A549 (cell line): ENCODE data around the gene PUS1. TPM values are rescaled to one million over a fixed set of nuclear protein-coding genes. Genes with fewer than 3 reads are reported as not detected.

Source experiments
- ATAC-seq, 2 experiments: fragments of 200-7000 bp in 1 of 2; fragments of >200 bp in 1 of 2; cut with Nextera tagmentation in 1 of 2; cut with Tn5 transposase in 1 of 2; 3 replicates each; pipeline versions ENCODE4 v1.8.0 to v1.9.1; 2018 to 2020; ENCODE audit warnings: mild to moderate bottlenecking in 1 of 2, moderate library complexity in 1 of 2
- CTCF ChIA-PET: fragments of 300-600 bp; sonication (Branson Sonifier 250); formaldehyde crosslinking; extraction: SDS; loops from one replicate; lab custom pipeline; 2021; ENCODE audit warnings: antibody characterized with exemption, inconsistent platforms; lab: Yijun Ruan, JAX
- POLR2A ChIA-PET: fragments of 350-600 bp; formaldehyde crosslinking; extraction: SDS; loops from one replicate; lab custom pipeline; 2021; ENCODE audit warnings: antibody characterized with exemption, inconsistent platforms; lab: Yijun Ruan, JAX
- DNase-seq, 2 experiments: peaks; one replicate each; pipeline versions ENCODE4 v3.0.0 to v3.0.0-alpha.2; 2011 to 2016; ENCODE audit warnings: low read depth in 1 of 2, low spot score in 1 of 2
- FAIRE-seq: peaks from 2 replicates; lab custom pipeline; 2011; peaks lifted over from hg19 to GRCh38; lab: Jason Lieb, UNC
- H3K27ac ChIP-seq, 2 experiments: fragments of >200 bp; sonication (Bioruptor Twin); formaldehyde crosslinking; 3 replicates each; pipeline ENCODE4 v1.5.1; 2016 to 2017
- H3K4me1 ChIP-seq: fragments of >200 bp; sonication (Bioruptor Twin); formaldehyde crosslinking; 3 replicates; pipeline ENCODE4 v1.6.1; 2016
- H3K4me2 ChIP-seq: fragments of >200 bp; sonication (Bioruptor Twin); formaldehyde crosslinking; 3 replicates; pipeline ENCODE4 v1.6.1; 2016
- H3K4me3 ChIP-seq: fragments of >200 bp; sonication (Bioruptor Twin); formaldehyde crosslinking; 3 replicates; pipeline ENCODE4 v1.5.1; 2016
- H3K9me3 ChIP-seq: fragments of >200 bp; sonication (Bioruptor Twin); formaldehyde crosslinking; 3 replicates; pipeline ENCODE4 v1.6.1; 2016
- CBX2 ChIP-seq: fragments of 200-600 bp; sonication (generic); IDR thresholded peaks from 2 replicates; pipeline ENCODE4 v1.6.1; 2016; ENCODE audit warnings: low read depth, mild to moderate bottlenecking, borderline replicate concordance
- CBX8 ChIP-seq: fragments of 200-600 bp; sonication (generic); IDR thresholded peaks from 2 replicates; pipeline ENCODE4 v1.6.1; 2016
- CHD4 ChIP-seq: fragments of 200-600 bp; sonication (generic); IDR thresholded peaks from 2 replicates; pipeline ENCODE4 v1.6.1; 2016; ENCODE audit warnings: antibody characterized with exemption, mild to moderate bottlenecking, borderline replicate concordance
- EHF ChIP-seq: fragments of 250-450 bp; sonication (Bioruptor Pico); IDR thresholded peaks from 2 replicates; pipeline ENCODE4 v1.5.0; 2020; ENCODE audit warnings: mild to moderate bottlenecking
- EP300 ChIP-seq, 2 experiments: fragments of >200 bp; sonication (Bioruptor Twin); formaldehyde crosslinking; IDR thresholded peaks; 2 replicates in 1 of 2; 3 replicates in 1 of 2; pipeline ENCODE4 v1.6.1; 2016 to 2017
- ESRRA ChIP-seq: fragments of 150-350 bp; IDR thresholded peaks from 2 replicates; pipeline ENCODE4 v1.6.1; 2014; ENCODE audit warnings: mild to moderate bottlenecking, low read length, borderline replicate concordance
- FOSL2 ChIP-seq, 2 experiments: fragments of 450-650 bp in 1 of 2; fragments of >200 bp in 1 of 2; sonication (Bioruptor Twin) in 1 of 2; formaldehyde crosslinking; IDR thresholded peaks; 2 replicates each; pipeline versions ENCODE4 v1.5.0 to v1.6.1; 2016 to 2020; ENCODE audit warnings: mild to moderate bottlenecking in 1 of 2, moderate library complexity in 1 of 2
- GATA3 ChIP-seq: IDR thresholded peaks from 2 replicates; pipeline ENCODE4 v1.6.1; 2012; ENCODE audit warnings: borderline replicate concordance
- HDAC2 ChIP-seq: fragments of 200-600 bp; sonication (generic); IDR thresholded peaks from 2 replicates; pipeline ENCODE4 v1.6.1; 2016
- HOXB5 ChIP-seq: fragments of 250-450 bp; sonication (Bioruptor Pico); IDR thresholded peaks from 2 replicates; pipeline ENCODE4 v1.5.0; 2020; ENCODE audit warnings: mild to moderate bottlenecking, moderate library complexity
- JUNB ChIP-seq: fragments of >200 bp; sonication (Bioruptor Twin); formaldehyde crosslinking; IDR thresholded peaks from 2 replicates; pipeline ENCODE4 v1.6.1; 2016
- KDM1A ChIP-seq: fragments of 200-600 bp; sonication (generic); IDR thresholded peaks from 2 replicates; pipeline ENCODE4 v1.6.1; 2016; ENCODE audit warnings: low read depth, mild to moderate bottlenecking
- MAFK ChIP-seq: fragments of 450-650 bp; IDR thresholded peaks from 2 replicates; pipeline ENCODE4 v1.6.1; 2014; ENCODE audit not compliant: partially characterized antibody
- RFX5 ChIP-seq: fragments of 450-650 bp; IDR thresholded peaks from 2 replicates; pipeline ENCODE4 v1.7.1; 2014; ENCODE audit warnings: antibody characterized with exemption, mild to moderate bottlenecking, moderate library complexity
- ZFP36 ChIP-seq: fragments of 450-650 bp; IDR thresholded peaks from 2 replicates; pipeline ENCODE4 v1.6.1; 2014; ENCODE audit warnings: borderline replicate concordance; ENCODE audit not compliant: partially characterized antibody
- WGBS: methylation state at CpG from one replicate; pipeline ENCODE4 v1.1.6; 2017; ENCODE audit errors: missing lambda C conversion rate; 5-methylcytosine and 5-hydroxymethylcytosine counted together
- polyA plus RNA-seq, 4 experiments: library from polyadenylated mRNA; depleted of rRNA in 3 of 4; stranded (reverse); fragments of >200 nt; fragmentation: RNase III in 1 of 4; extraction: RNeasy Plus Mini Kit Qiagen cat#74134 plus additional on column Dnase treatment in 1 of 4; gene quantifications; 2 replicates in 3 of 4; 3 replicates in 1 of 4; pipeline ENCODE4 v1.2.3, GENCODE V29; 2011 to 2017
- TF ChIP-seq, protein P1 (sequence below): fragments of 150-350 bp; IDR thresholded peaks from 2 replicates; pipeline ENCODE4 v1.6.1; 2014; ENCODE audit warnings: low read depth, mild to moderate bottlenecking, low read length
- TF ChIP-seq, protein P2 (sequence below): fragments of 250-450 bp; sonication (Bioruptor Pico); IDR thresholded peaks from 2 replicates; pipeline ENCODE4 v1.5.0; 2021; ENCODE audit warnings: mild to moderate bottlenecking, moderate library complexity, borderline replicate concordance
- TF ChIP-seq, protein P3 (sequence below): IDR thresholded peaks from 2 replicates; pipeline ENCODE4 v1.6.1; 2012; ENCODE audit warnings: low read depth, borderline replicate concordance
- TF ChIP-seq, protein P4 (sequence below): fragments of 200-600 bp; sonication (generic); IDR thresholded peaks from 2 replicates; pipeline ENCODE4 v1.6.1; 2016; ENCODE audit warnings: antibody characterized with exemption, mild to moderate bottlenecking, moderate library complexity

PUS1 gene
- polyA plus RNA-seq, 2 of the 4 experiments (the other 2 are of a cell fraction), result 51.1 to 62.8 TPM

DNA sequence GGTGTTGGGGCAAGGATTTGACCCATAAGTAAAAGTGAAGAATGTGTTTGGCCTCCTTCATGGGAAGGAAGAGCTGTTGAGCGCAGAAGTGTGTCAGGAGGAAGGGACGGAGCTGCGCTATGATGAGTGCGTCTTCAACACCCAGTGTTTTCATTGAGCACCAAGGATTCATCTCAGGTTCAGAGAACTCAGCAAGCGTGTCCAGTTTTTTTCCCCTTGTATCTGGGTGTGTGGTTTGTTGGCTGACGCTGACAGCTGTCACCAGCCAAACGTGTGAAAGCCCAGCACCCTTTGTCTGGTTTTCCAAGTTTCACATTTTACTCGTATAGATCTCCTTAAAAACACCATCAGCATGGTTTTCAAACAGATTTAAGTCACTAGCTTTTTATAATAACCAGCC lies 33.0 kb downstream of the PUS1 start:
- FAIRE-seq, result no peak
- peaks cover 15% of the 10 kb centered on the region for H3K4me1 ChIP-seq
- no peak overlapping the region for H3K4me3 ChIP-seq
- H3K9me3 ChIP-seq, result no peaks in the 10 kb centered on the region
- no peak overlapping the region for H3K27ac ChIP-seq
- 92% methylated on average over 8 of the region's 8 CpGs for WGBS
- no peak overlapping the region for H3K4me2 ChIP-seq
- no peak for DNase-seq
- ATAC-seq, result no peak
- POLR2A ChIA-PET, result interaction anchor here (0.5 kb wide), 1 partner anchor 25 kb away, joined by 3 read pairs; no protein-coding TSS in a partner anchor
- TF ChIP-seq RFX5 (no peak), JUNB (no peak), HDAC2 (no peak), ZFP36 (no peak), FOSL2 (IDR thresholded peaks at IDR 0.05) (no peak), FOSL2 (CRISPR knock-in tag; IDR thresholded peaks at IDR 0.05) (no peak), GATA3 (no peak), CHD4 (no peak), CBX8 (no peak), CBX2 (no peak), ESRRA (no peak), KDM1A (no peak), MAFK (no peak), EHF (CRISPR knock-in tag) (no peak)
- TF ChIP-seq, protein P1, sequence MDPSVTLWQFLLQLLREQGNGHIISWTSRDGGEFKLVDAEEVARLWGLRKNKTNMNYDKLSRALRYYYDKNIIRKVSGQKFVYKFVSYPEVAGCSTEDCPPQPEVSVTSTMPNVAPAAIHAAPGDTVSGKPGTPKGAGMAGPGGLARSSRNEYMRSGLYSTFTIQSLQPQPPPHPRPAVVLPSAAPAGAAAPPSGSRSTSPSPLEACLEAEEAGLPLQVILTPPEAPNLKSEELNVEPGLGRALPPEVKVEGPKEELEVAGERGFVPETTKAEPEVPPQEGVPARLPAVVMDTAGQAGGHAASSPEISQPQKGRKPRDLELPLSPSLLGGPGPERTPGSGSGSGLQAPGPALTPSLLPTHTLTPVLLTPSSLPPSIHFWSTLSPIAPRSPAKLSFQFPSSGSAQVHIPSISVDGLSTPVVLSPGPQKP, result no peak
- TF ChIP-seq, protein P2, sequence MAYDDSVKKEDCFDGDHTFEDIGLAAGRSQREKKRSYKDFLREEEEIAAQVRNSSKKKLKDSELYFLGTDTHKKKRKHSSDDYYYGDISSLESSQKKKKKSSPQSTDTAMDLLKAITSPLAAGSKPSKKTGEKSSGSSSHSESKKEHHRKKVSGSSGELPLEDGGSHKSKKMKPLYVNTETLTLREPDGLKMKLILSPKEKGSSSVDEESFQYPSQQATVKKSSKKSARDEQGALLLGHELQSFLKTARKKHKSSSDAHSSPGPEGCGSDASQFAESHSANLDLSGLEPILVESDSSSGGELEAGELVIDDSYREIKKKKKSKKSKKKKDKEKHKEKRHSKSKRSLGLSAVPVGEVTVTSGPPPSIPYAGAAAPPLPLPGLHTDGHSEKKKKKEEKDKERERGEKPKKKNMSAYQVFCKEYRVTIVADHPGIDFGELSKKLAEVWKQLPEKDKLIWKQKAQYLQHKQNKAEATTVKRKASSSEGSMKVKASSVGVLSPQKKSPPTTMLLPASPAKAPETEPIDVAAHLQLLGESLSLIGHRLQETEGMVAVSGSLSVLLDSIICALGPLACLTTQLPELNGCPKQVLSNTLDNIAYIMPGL (CRISPR knock-in tag), result no peak
- TF ChIP-seq, protein P3, sequence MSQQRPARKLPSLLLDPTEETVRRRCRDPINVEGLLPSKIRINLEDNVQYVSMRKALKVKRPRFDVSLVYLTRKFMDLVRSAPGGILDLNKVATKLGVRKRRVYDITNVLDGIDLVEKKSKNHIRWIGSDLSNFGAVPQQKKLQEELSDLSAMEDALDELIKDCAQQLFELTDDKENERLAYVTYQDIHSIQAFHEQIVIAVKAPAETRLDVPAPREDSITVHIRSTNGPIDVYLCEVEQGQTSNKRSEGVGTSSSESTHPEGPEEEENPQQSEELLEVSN, result no peak
- CTCF ChIA-PET, result interaction anchor here (0.6 to 2.2 kb wide), 4 partner anchors 9 to 45 kb away, joined by 3 to 7 read pairs (median 3); no protein-coding TSS in a partner anchor

DNA sequence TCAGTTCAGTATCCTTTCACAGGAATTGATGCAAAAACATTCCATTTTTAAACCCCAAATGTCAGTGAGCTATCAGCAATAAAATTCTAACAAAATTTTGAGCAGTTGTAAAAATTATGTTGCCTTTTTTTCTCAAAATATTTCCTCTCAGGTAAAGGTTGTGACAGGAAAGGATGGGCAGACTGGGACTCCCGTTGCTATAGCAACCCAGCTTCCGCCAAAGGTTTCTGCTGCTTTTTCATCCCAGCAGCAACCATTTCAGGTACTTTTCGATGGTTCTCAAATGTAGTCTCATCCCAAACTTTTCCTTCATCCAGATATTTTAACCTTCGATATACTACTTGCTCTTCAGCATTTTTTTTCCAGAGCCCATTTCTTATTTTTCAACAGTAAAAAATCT lies 34.3 kb downstream of the PUS1 start:
- TF ChIP-seq HOXB5 (CRISPR knock-in tag) (no peak), EP300 (IDR thresholded peaks at IDR 0.05) (no peak)
- TF ChIP-seq, protein P4, sequence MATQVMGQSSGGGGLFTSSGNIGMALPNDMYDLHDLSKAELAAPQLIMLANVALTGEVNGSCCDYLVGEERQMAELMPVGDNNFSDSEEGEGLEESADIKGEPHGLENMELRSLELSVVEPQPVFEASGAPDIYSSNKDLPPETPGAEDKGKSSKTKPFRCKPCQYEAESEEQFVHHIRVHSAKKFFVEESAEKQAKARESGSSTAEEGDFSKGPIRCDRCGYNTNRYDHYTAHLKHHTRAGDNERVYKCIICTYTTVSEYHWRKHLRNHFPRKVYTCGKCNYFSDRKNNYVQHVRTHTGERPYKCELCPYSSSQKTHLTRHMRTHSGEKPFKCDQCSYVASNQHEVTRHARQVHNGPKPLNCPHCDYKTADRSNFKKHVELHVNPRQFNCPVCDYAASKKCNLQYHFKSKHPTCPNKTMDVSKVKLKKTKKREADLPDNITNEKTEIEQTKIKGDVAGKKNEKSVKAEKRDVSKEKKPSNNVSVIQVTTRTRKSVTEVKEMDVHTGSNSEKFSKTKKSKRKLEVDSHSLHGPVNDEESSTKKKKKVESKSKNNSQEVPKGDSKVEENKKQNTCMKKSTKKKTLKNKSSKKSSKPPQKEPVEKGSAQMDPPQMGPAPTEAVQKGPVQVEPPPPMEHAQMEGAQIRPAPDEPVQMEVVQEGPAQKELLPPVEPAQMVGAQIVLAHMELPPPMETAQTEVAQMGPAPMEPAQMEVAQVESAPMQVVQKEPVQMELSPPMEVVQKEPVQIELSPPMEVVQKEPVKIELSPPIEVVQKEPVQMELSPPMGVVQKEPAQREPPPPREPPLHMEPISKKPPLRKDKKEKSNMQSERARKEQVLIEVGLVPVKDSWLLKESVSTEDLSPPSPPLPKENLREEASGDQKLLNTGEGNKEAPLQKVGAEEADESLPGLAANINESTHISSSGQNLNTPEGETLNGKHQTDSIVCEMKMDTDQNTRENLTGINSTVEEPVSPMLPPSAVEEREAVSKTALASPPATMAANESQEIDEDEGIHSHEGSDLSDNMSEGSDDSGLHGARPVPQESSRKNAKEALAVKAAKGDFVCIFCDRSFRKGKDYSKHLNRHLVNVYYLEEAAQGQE, result no peak
- ATAC-seq, result no peak
- CTCF ChIA-PET, result interaction anchor here (0.9 to 2.2 kb wide), 3 partner anchors 11 to 112 kb away, joined by 3 to 7 read pairs (median 3); no protein-coding TSS in a partner anchor
- no peak for DNase-seq
- H3K27ac ChIP-seq, result no peak overlapping the region
- peaks cover 14% of the 10 kb centered on the region; the same call in 2 of the 3 replicates for H3K4me1 ChIP-seq
- no peak for FAIRE-seq
- 75% methylated on average over 4 of the region's 4 CpGs for WGBS
- H3K4me2 ChIP-seq, result no peak overlapping the region
- H3K9me3 ChIP-seq, result no peaks in the 10 kb centered on the region
- POLR2A ChIA-PET, result no interaction called here
- H3K4me3 ChIP-seq, result no peak overlapping the region
